Activated T-helper 1 cell treated with anti-CD3 and anti-CD28 coated beads, Interleukin-2, amount 50 U/mL, for 16 hours (primary cell): ENCODE results near the gene TYW1.
"Not testable (repeated sequence)": the region's sequence is repeated elsewhere in the genome, so short reads cannot be mapped to it uniquely, and the experiment has no call there.

Experiments
- DNase-seq, 2 donors: peaks; one replicate each; pipeline ENCODE4 v3.0.0-alpha.2; 2020; ENCODE audit warnings: low read depth in 1 of 2, low spot score in 1 of 2

TYW1 gene

DNA sequence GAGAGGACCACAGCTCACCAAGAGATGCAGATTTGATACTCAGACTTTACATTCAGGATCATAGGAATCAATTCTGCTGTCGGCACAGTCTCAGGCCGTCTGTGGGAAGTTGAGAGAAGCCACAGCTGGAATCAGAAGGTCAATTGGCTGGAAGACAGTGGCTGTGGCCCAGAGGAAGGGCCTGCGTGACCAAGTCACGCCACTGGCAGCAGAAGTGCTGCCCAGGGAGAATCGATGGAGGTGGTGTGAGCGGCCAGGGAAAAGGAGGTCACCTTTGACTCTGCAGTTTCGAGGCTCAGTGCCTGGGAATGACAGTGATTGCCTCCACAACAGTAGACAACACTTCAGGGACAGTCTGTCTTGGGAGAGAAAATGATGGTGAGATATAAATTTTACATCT, 239.6 kb downstream of the TYW1 start:
- not testable (repeated sequence) for DNase-seq

DNA sequence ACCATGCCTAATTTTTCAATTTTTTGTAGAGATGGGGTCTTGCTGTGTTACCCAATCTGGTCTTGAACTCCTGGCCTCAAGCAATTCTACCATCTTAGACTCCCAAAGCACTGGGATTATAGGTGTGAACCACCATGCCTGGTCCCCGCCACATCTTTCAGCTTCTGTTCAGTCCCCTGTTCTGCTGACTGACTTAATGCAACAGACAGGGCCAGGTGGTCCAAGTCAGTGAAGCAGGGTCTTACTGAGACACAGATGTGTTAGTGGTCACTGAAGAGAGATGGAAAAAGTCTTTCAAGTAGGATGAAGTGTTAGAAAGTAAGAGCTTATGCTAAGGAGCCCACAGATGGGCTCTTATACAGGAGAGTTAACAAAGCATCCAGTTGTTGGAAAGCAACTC, 246.2 kb downstream of the TYW1 start:
- DNase-seq = not testable (repeated sequence)

DNA sequence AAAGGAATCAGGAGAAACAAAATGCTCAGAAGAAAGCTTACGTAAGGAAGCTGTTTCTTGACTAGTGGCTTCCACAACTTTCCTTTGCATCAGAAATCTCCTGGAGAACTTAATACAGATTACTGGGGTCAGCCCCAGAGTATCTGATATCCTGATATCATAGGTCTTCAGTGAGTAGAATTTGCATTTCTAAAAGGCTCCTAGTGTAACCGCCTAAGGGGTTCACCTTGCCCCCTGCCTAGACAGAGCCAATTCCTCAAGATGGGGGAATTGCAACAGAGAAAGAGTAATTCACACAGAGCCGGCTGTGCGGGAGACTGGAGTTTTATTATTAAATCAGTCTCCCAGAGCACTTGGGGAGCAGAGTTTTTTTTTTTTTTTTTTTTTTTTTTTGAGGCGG, 251.7 kb downstream of the TYW1 start:
- DNase-seq = not testable (repeated sequence)

DNA sequence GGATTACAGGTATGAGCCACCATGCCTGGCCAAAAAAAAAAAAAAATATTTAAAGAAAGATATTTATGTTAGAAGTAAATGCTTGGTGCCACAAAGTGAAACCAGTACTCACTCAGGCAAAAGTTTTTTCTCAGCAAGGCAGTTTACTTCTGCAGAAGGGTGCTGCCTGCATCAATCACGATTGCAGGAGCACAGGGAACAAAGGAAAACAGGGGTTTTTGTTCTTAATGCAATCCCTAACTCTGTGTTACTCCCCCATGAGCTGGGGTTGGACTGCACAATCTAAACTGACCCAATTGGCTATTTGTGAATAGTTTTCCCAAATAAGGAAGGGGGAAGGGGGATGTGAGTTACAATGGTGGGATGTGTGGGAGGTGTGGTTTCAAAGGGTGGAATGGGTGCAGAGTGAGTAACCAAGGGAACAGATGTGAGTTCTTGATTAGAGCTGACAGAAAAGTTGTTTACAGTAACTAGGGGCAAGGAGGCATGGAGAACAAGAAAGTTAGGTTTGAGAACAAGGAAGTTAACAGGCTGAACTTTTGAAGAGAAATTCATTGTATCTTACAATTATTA, 255.4 kb downstream of the TYW1 start:
- DNase-seq = no peak

DNA sequence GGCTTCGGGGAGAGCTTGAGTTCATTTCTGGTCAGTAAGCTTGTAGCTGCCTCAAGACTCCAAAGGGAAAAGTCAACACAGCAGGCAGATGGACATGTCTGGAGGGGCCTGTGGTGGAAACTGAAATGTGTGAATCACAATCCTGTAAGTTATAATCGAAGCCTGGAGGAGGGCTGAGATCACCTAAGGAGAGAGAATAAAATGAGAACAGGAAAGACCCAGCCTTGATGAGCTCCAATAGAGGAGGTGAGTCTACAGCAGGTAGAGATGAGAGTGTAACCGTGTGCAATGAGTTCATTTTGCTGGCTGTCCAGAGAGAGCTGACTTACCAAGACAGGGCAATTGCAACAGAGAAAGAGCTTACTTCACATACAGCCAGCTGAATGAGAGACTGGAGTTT, 258.4 kb downstream of the TYW1 start:
- DNase-seq = not testable (repeated sequence)

DNA sequence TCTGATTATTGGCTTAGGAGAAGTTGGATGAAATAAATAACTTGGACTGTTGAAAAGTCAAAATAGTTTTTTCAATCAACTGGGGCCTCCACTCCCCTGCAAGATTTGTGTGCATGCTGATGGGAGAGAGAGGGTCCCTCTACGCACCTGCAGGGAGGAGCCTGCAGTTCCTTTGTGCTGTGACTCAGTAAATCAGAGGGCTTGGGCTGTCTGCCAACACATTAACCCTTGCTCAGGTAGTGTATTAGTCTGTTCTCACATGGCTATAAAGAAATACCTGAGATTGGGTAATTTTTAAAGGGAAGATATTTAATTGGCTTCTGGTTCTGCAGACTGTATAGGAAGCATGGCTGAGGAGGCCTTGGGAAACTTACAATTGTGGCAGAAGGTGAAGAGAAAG, 261.1 kb downstream of the TYW1 start:
- DNase-seq = not testable (repeated sequence)

DNA sequence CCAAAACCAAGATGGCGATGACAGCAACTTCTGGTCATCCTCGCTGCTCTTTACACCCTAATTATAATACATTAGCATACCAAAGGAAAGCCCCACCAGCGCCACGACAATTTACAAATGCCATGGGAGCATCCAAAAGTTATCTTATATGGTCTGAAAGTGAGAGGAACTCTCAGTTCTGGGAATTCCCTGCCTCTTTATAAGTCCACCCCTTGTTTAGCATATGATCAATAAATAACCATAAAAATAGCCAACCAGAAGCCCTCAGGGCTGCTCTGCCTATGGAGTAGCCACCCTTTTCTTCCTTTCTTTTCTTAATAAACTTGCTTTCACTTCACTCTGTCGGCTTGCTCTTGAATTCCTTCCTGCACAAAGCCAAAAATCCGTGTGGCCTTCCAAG, 262.7 kb downstream of the TYW1 start:
- not testable (repeated sequence) for DNase-seq

DNA sequence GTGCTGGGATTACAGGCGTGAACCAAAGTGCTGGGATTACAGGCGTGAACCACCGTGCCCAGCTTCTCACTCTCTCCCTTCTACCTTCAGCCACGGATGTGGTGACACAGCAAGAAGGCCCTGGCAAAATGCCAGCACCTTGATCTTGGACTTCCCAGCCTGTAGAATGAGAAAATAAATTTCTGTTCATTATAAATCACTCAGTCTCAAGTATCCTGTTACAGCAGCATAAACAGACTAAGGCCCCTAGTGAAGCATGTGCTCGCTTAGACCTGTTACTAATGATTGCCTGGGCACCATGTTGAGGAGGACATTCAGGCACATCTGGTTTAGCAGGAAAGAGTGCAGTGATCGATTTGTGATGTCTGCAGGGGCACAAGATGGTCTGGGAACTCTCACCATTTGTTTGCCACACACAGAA, 263.5 kb downstream of the TYW1 start:
- DNase-seq = not testable (repeated sequence)

DNA sequence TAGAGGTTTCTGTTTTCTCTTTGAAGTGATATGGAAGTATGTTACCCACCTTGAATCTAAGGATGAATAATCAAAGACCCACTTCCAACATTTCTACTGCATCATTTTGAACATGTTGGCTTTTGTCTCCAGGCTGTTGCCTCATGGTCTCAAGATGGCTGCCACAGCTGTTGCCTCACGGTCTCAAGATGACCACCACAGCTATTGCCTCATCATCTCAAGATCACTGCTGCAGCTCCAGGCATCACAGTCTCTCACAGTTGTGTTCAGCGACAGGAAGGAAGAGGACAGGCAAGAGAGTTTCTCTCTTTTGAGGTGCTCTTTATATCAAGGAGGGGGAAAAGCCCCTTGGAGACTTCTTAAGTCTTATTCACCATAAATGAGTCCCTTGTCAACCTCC, 267.4 kb downstream of the TYW1 start:
- DNase-seq = not testable (repeated sequence)

DNA sequence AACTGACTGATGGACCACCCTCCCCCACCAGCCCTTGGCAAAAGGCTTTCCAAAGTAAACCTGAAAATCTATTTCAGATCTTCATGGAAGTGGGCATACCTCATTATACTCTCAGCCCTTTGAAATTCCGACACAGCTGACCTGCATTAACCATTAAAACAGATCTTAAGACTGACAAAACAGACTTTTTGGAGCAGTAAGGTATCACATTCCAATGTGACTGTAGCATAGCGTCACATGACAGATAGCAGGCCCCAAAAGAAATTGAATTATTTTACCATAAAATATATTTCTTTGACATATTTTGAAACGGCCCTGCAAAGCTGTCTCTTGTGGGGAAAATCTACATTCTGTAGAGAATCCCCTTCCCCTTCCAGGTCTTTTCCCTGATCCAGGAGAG, 269.4 kb downstream of the TYW1 start:
- not testable (repeated sequence) for DNase-seq

DNA sequence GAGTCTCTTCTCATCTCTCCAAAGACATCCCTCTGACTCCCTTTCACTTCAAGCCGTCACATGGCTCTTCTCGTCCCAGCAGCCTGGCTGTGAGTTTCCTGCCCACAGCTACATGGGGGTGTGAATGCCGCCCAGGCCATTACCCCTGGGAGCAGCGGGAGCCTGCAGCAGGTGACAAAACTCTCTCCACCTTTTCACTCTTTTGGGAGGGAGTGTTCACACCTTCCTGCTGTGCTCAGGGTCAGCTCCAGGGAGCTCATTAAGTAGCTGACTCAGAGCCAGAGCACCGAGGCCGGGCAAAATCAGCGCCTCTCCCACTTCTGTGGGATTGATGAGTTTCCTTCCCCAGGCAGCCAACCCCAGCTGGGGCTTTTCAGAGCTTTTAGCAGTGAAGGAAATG, 271.3 kb downstream of the TYW1 start:
- no peak for DNase-seq

DNA sequence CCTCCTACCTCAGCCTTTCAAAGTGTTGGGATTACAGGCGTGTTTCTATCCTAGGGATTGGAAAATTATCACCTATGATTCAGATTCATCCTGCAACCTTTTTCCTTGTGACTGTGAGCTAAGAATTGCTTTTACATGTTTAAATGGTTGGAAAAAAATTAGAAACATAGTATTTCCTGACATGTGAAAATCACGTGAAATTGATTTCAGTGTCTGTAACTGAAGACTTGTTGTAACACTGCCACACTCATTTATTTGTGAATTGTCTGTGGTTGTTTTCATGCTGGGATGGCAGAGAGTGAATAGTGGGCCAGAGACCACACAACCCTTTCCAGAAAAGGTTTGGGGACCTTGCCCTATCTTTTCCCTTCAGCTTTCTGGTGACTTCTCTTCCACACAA, 273.3 kb downstream of the TYW1 start:
- not testable (repeated sequence) for DNase-seq
